HTR-8/SVneo (cell line): ENCODE measurements around the gene TSPEAR.
A peak's percentile ranks its signal among the peaks of the same experiment; 100 is the strongest.
"Not testable (repeated sequence)": the region's sequence is repeated elsewhere in the genome, so short reads cannot be mapped to it uniquely, and the experiment has no call there.

Source experiments
- DNase-seq: peaks from one replicate; pipeline ENCODE4 v3.0.0; 2011; ENCODE audit warnings: low spot score, mixed read lengths; ENCODE audit not compliant: insufficient read length
- FAIRE-seq: peaks from 2 replicates; lab custom pipeline; 2011; peaks lifted over from hg19 to GRCh38; lab: Jason Lieb, UNC

Gene TSPEAR

DNA sequence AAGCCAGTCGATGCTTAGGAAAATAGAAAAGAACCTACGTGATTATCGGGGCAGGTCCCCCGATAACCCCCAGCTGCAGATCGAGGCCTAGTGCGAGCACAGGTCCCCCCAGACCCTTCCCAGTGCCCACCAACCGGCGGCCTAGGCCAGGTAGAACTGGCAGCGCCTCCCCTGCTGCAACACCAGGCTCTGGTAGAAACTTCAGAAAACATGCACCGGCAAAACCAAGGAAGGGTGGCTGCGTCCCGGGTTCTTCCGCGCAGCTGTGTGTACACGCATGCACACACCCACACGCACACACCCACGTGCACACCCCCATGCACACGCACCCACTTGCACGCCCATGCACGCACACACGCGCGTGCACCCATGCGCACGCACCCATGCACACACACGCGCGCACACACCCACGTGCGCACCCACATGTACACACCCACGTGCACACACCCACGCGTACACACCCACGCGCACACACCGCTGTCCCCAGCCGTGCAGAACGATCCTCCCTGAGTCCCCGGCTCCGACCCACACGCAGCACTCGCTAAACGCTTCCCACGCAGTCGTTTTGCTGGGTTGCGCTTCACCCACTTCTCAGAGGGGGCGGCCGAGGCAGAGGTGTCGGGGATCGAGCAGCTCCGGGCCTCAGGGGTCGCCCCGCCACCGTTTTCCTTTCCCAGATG, 5.2 kb downstream of the TSPEAR start:
- FAIRE-seq = no peak
- no peak for DNase-seq

DNA sequence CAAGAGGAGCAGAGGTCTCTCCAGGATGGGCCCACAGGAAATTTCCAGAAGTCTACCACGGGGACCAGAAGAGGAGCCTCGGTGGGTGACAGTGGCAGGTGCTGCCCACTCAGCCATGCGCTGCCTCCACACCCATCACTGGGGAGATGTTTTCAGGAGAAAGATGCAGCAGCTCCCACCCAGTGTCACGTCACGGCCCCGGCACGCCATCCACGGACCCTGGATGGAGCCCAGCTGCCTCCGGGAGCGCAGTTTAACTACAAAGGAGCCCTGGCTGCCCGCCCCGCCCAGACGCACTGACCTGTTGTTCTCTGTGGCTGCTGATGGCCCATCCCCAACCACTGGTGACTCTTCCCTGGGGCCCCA, 6.8 kb downstream of the TSPEAR start:
- FAIRE-seq (no peak), DNase-seq (no peak)

DNA sequence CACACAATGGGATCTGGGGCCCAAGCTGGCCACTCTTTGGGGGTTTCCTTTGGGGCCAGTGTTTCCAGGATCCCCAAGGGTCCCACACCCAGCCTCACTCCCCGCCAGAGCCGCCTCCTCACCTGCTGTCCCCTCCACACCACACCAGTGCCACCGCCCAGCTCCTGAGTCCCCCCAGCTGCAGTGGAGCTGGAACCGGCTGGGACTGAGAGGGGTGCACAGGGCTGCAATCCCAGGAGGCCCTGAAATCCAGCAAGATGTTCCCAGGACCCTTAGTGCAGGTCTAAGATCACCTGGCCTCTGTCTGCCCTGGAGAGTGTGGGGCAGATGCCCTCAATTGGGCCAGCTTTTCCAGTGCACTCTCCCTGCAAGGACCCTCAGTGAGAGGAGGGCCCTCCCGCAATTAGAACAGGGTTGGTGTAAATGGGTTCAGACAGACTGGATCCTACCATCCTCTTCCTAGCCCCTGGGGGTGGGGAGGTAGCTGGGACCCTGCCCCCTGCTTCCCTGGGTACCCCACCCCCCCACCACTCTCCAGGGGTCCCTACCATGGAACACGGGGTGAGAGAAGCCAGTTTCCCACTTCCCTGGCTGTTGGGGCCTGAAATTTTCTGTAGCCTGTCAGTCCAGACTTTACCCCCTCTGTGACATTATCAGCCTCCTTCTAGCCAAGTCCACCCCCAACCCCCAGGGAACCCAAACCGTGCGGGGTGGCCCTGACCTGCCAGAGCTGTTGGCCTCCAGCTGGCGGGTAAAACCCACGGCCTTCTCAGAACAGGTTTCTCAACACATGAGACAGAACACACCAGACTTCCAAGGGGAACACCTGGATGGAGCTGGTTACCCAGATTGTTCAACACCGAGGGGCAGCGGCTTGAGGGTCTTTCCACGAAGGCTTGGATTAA, 7.4 kb downstream of the TSPEAR start:
- no peak for DNase-seq

DNA sequence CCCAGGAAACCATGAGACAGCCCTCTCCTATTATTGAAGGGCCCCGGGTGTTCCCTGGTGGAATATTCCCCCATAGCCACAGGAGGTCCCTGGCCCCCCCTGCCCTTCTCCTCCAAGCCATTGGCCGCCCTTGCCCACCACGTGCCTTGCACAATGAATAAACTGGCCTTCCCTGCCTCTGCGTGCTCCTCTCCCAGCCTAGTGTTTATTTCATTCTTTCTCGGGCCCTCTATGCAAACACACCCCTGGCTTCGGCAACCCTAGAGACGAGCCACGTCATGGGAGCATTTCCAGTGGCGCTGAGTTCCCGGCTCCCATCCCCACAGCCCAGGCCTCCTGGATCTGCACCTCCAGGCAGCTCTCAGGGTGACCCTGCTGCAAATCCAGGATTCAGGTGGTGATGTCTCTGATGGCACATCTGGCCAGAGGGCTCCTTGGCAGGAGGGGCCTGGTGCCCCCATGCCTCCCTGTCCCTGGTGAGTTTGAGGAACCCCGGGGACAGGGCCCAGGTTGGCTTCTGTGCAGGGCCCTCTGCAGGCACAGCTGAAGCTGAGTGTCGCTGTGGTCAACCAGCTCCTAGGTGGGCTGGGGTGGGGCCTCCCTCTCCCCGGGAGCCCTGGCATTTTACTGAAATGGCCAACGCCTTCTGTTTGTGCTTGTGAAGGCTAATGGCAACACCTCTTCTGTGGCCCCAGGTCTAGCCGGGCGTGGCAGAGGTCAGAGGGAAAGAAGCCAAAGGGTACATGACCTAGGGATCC, 8.2 kb downstream of the TSPEAR start:
- DNase-seq = no peak
- no peak for FAIRE-seq

More for the DNA sequence above, 7.4 kb downstream of the TSPEAR start:
- FAIRE-seq = no peak

DNA sequence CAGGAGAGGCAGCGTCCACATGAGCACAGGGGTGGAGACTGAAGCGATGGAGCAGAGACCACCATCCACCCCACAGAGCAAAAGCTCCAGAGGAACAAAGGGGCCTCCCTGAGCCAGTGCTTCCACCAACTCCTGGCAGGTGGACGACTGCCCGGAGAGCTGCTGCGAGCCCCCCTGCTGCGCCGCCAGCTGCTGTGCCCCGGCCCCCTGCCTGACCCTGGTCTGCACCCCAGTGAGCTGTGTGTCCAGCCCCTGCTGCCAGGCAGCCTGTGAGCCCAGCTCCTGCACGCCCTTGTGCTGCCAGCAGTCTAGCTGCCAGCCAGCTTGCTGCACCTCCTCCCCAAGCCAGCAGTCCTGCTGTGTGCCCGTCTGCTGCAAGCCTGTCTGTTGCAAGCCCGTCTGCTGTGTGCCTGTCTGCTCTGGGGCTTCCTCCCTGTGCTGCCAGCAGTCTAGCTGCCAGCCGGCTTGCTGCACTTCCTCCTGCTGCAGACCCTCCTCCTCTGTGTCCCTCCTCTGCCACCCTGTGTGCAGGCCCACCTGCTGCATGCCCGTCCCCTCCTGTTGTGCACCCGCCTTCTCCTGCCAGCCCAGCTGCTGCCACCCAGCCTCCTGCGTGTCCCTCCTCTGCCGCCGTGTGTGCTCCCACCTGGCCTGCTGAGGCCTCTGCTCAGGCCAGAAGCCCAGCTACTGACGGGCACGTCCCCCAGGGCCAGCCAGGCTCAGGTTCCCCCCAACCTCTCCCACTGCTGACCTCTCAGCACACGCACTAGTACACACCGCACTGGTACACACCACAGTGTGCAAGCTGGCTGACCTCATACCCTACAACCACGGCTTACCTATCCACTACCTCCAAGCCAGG, 9.0 kb downstream of the TSPEAR start:
- DNase-seq (no peak), FAIRE-seq (peak; percentile 54)

DNA sequence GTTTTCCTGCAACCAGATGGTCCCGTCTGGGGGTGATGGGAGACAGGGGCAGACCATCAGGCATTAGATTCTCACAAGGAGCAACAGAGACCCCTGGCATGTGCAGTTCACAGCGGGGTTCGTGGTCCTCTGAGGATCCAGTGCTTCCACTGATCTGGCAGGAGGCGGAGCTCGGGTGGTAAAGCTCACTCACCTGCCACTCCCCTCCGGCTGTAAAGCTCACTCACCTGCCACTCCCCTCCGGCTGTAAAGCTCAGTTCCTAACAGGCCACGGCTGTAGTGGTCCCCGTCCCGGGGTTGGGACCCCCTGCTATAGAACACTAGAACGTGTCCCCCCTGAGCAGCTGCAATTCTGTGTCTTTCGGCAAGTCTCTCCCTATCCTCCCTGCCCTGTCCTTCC, 9.8 kb downstream of the TSPEAR start:
- no peak for DNase-seq
- FAIRE-seq = no peak

DNA sequence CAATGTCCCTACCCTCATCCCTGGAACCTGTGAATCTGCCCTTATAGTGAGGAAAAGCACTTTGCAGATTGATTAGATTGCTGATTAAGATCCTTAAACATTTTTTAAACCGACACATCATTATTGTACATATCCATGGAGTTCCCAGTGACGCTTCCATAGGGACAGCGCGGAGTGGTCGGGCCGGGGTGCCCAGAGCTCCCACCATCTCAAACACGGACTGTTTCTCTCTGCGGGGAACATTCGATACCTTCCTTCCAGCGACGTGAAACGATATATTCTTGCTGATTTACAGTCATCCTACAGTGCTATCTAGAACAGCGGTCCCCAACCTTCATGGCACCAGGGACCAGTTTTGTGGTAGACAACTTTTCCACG, 10.4 kb downstream of the TSPEAR start:
- no peak for DNase-seq
- FAIRE-seq = no peak

DNA sequence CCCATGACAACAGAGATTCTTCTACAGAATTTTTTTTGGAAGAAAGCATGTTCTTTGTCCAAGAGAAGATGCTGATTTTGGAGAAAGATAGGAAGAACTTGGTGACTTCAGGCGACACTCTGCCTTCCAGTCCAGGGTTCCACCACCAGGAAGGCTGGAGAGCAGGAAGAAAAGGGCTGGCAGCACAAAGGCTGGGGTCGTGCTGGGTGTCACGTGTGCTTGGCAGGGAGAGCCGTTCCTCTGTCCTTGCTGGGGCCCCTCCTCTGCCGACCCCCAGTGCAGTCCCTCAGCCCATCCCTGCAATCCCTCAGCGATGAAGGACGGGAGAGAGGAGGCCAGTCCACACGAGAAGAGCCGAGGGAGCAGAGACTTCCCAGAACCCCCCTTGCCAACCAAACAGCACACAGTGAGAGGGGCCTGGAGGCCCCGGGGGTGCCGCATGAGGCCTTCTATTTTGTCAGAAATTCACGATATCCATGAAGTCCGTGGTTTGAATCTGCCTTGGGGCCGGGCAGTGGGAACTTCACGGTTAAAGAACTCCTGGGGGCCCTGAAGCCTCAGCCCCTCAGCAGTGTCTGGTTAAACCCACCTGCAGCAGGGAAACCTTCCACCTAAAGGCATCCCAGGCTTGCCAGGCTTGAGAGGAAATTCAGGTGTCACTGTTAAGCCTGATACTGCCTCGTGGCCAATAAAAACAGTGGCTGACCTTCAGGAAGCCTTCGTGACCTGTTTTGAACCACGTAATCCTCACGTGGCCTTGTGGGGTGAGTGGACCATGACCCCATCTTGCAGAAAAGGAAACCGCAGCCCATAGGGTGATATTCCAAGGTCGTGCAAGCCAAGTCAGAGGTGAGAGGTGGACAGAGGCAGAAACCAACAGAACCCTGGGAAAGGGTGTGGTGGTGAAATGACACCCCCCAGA, 11.0 kb downstream of the TSPEAR start:
- DNase-seq (no peak), FAIRE-seq (no peak)

DNA sequence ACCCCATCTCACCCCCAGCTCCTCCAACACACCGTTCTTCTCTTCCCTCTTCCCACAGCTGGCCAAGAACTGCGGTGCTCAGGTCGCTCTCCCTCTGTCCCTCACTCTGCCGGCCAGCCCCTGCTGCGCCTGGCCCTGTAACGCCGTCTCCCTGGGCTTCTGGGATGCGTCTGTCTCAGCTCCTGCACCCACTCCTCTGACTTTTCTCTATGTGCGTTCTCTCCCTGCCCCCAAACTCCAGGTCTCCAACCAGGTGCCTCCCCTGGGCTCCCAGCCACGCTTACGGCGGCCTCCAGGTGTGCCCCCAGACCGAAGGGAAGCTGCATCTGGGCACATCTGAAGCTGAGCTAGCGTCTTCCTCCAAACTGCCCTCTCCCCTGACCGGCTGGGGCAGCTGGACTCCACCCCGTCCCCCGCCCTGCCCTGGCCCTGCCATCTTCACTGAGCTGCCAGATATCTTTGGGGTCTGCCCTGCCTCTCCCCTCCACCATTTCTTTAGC, 11.8 kb downstream of the TSPEAR start:
- no peak for FAIRE-seq
- no peak for DNase-seq

DNA sequence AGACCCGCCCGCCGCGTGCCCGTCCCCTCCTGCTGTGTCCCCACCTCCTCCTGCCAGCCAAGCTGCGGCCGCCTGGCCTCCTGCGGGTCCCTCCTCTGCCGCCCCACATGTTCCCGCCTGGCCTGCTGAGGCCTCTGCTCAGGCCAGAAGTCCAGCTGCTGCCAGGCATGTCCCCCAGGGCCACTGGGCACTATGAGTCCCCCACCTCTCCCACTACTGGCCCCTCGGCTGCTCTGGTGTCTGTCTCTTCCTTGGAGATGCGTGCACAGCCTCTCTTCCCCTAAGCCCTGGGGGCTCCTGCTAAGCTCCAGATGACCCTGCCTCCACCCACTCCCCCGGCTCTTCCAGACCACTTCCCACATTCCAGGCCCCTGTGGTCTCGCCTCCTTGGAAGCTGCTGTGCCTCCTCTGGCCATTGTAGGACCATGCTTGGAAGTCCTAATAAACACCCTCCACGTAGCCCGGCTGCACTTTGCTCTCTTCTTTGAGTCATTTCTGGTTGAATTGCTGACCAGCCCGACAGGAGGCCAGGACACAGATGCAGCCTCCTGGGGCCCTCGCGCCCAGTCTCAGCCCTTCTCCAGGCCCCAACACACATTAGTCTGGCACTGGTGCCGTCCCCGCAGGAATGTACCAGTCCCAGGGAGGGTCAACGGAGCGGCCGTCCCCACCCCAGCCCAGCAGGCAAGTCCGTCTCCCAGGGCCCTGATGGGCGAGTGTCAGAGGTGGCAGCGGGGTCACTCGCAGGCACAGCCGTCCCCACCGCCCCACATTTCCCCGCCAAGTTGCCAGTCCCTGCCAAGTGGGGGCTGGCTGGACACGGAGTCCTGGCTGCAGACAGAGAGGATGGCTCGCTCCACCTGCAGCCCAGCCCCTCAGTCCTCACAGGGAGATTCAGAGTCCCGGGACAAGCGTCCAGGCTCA, 13.3 kb downstream of the TSPEAR start:
- no peak for DNase-seq
- no peak for FAIRE-seq

DNA sequence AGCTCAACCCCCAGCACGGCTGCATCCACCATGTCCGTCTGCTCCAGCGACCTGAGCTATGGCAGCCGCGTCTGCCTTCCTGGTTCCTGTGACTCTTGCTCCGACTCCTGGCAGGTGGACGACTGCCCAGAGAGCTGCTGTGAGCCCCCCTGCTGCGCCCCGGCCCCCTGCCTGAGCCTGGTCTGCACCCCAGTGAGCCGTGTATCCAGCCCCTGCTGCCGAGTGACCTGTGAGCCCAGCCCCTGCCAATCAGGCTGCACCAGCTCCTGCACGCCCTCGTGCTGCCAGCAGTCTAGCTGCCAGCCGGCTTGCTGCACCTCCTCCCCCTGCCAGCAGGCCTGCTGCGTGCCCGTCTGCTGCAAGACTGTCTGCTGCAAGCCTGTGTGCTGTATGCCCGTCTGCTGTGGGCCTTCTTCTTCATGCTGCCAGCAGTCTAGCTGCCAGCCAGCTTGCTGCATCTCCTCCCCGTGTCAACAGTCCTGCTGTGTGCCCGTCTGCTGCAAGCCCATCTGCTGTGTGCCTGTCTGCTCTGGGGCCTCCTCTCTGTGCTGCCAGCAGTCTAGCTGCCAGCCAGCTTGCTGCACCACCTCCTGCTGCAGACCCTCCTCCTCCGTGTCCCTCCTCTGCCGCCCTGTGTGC, 14.1 kb downstream of the TSPEAR start, which contains the start of gene KRTAP10-12:
KRTAP10-12 (plus strand) TSS at position 1 of the 639 bp plus-strand sequence; CDS start at position 31, 30 bp downstream.
- peak; percentile 71 for FAIRE-seq
- DNase-seq = not testable (repeated sequence)

DNA sequence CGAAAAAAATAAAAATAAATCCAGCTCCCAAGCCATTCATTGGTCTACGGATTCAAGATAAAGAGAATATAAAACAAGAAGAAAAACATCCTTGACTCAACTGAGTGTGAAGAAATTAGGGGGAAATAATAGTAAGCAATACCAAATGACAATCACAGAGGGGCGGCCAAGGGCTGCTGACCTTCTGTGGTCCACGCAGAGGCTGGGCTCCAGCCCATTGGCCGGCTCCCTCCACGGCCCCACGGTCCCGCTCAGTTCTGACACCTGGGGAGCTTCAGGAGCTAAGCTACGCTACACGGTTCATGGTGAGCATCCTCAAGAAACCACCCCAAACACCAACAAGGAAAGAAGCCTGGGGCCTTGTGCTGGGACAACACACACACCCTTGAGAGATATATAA, 14.8 kb downstream of the TSPEAR start:
- FAIRE-seq = no peak
- DNase-seq = no peak

DNA sequence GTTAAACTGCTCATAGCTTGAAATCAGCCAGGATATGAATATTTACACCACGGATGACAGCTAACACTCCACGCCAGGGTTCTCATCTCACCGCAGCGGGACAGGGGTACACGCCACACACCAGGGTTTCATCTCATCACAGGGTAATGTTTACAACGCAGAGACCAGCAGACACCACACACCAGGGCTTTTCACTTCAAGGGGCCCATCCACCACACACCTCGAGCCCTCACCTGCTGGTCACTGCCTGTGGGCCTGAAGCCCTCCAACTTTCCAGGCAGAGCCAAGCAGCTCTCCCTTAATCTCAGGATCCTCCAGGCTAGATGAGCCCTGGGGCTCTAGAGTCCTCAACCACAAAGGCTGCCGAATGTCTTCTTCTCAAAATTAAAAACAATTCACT, 15.7 kb downstream of the TSPEAR start:
- FAIRE-seq (no peak), DNase-seq (no peak)

DNA sequence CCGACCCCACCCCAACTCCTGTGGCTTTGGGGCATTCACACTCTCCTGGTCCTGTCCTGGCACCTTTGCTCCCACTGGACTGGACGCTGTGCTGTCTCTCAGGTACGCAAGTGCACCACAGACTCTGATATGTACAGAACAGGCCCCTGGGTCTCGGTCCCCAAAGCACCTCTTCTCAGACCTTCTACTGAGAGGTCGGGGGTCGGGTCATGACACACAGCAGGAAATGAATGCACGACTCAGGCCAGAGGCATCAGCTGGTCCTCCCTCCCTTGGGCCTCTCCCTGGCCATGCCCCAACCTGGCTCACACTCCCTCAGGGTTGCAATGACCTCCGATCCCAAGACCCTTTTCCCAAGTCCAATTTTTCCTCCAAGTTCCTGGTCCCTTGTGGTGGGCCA, 16.2 kb downstream of the TSPEAR start:
- DNase-seq (no peak), FAIRE-seq (no peak)

DNA sequence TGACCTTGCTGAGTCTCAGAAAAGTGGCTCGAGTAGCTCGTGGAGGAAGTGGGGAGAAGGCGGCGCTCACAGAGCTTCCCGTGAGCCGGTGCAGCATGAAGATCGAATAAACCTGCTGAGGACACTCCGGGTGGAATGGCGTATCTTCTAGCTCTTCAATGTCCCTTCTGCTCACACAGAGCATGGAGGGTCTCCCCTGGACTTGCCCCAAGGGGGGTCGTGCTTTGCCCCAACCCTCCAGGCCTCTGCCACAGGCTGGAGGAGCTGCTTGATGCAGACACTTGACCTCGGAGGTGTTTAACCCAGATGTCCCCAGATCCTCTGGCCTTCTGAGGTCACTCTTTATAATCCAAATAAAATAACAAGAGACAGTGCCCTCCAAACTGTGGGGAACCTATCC, 16.6 kb downstream of the TSPEAR start:
- FAIRE-seq = no peak
- DNase-seq = no peak

DNA sequence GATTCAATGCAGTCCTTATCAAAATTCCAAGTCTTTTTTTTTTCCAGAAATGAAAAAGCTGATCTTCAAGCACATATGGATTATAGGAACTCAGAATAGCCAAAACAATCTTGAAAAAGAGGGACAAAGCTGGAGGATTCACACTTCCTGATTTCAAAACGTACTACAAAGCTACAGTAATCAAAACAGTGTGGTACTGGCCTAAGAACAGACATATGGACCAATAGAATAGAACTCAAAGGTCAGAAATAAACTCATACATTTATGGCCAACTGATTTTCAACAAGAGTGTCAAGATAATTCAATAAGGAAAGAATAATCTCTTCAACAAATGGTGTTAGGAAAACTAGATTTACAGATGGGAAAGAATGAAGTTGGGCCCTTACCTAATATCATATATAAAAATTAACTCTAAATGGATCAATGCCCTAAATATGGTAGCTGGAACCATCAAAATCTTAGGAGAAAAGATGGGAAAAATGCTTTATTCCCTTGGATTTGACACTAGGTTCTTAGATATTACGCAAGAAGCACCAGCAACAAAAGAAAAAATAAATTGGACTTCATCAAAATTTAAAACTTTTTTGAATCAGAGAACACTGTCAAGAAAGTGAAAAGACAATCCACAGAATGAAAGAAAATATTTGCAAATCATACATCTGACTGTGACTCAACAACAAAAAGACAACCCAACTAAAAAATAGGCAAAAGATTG, 18.4 kb downstream of the TSPEAR start:
- no peak for DNase-seq
- FAIRE-seq = no peak

DNA sequence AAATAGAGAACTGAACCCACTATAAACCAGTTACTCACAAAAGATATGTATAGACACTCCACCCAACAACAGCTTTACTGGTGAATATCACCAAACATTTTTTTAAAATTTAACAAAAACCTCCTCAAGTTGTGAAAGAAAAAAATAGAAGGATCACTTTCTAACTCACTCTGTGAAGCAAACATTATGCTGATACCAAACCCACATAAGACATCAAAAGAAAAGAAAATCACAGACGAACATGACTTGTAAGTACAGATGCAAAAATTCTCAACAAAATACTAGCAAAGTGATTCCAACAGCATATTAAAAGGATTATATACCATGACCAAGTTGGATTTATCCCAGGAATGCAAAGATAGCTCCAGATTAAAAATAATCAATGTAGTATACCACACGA, 19.7 kb downstream of the TSPEAR start:
- DNase-seq = no peak
- FAIRE-seq = no peak
